HG03354 (cell line): ENCODE measurements around the gene ZNF20.
A peak's percentile ranks its signal among the peaks of the same experiment; 100 is the strongest.
"Not testable (repeated sequence)": the region's sequence is repeated elsewhere in the genome, so short reads cannot be mapped to it uniquely, and the experiment has no call there.

Experiments used
- ATAC-seq: cut with Tn5 transposase; IDR thresholded peaks from one replicate; pipeline ENCODE4 v1.9.1; 2021; ENCODE audit warnings: mild to moderate bottlenecking; ENCODE audit not compliant: unreplicated experiment, poor library complexity, severe bottlenecking

The ZNF20 gene

DNA sequence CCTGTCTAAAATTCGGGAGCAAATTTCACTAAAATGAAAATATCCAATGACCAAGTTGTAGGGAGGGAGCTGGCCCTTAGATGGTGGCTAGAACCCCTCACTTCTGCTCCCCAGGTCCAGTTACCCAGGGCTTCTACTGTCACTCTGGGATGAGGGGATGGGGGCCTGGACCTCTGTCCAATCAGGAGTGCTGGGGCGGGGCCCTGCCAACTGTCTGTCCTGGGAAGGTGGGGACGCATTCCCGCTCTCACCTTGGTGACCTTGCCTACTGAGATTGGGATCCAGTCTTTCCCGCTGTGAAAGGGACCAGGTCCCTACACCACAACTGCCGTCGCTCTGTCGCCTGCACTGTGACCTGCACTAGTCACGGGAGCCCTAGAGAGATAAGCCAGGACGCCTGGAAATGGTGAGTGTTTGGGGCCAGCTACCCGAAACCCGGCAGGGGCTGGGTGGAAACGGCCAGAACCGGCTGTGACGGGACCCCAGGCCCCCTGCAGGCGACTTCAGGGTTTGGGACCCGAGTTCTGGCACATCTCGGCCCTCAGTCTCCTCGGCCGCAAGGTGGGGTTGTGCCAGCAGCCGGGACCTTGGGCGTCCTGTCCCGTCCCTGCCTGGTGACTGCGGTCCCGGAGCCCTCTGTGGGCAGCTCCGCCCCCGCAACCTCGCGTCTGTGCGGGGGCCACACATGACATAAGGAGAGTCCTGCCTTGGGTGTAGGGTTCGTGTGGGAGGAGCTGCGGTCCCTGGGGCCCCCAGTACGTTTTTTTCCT is 22.8 kb downstream of the ZNF20 start:
- no peak for ATAC-seq

- no peak for ATAC-seq
Measured at GRCh38 chr19:12113121-12113520, 27.0 kb downstream of the ZNF20 start.

GRCh38 chr19:12112701-12113100 is 27.4 kb downstream of the ZNF20 start:
- ATAC-seq: no peak

GRCh38 chr19:12111943-12112637 is 28.1 kb downstream of the ZNF20 start:
- no peak for ATAC-seq

- ATAC-seq: no peak
Measured at GRCh38 chr19:12111176-12111575, 29.0 kb downstream of the ZNF20 start.

- not testable (repeated sequence) for ATAC-seq
Measured at GRCh38 chr19:12103909-12104308, 36.2 kb downstream of the ZNF20 start.

- ATAC-seq: no peak
Measured at GRCh38 chr19:12098040-12098439, 42.1 kb downstream of the ZNF20 start.

DNA sequence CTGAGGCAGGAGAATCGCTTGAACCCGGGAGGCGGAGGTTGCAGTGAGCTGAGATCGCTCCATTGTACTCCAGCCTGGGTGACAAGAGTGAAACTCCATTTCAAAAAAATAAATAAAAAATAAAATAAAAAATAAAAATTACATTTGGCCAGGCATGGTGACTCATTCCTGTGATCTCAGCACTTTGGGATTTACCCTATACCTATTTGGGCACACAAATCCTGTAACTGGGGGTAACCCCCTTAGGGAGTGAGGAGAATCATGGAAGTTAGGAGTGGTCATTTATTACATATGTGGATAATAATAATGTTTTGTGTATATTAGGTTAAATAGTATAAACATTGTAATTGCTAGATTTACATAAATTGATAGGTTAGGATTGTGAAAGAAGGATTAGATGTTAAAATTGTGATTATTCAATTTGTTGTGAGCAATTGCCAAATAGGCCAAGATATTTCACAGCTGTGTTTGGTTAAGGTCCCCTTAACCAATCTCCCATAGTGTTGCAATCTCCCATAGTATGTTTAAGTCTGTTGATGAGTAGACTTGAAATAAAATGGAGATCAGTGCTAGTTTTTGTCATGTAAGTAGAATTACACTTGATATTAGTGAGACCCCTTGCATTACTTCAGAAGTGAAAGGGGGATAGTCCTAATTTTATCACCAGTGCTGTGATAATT is 44.9 kb downstream of the ZNF20 start:
- ATAC-seq: no peak

DNA sequence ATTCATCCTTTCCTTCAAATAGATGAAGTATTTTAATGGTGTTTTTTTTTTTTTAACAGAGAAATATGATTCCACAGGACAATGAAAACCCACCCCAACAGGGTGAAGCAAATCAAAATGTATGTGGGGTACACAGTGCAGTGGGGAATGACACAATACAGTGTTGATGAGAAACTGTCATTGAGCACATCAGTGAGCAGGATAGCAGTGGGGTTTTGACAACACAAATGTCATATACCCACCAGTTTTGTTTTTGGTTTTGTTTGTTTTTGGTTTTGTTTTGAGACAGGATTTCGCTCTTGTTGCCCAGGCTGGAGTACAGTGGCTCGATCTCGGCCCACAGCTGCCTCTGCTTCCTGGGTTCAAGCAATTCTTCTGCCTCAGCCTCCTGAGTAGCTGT is 46.4 kb downstream of the ZNF20 start:
- ATAC-seq: no peak

DNA sequence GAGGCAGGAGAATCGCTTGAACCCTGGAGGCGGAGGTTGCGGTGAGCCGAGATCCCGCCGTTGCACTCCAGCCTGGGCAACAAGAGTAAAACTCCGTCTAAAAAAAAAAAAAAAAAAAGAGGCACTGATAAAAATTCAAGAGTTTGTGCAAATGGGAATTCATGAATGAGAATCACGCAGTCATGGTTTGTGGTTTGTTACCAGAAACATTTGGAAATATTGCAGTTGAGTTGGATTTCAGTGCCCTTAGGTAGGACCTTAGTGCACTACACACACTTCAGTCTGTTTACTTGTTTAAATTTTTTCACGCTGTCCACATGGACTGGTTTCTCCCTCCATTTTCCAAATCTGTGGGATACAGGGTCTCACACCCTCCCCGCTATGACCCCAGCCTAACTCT is 47.2 kb downstream of the ZNF20 start:
- ATAC-seq: no peak

DNA sequence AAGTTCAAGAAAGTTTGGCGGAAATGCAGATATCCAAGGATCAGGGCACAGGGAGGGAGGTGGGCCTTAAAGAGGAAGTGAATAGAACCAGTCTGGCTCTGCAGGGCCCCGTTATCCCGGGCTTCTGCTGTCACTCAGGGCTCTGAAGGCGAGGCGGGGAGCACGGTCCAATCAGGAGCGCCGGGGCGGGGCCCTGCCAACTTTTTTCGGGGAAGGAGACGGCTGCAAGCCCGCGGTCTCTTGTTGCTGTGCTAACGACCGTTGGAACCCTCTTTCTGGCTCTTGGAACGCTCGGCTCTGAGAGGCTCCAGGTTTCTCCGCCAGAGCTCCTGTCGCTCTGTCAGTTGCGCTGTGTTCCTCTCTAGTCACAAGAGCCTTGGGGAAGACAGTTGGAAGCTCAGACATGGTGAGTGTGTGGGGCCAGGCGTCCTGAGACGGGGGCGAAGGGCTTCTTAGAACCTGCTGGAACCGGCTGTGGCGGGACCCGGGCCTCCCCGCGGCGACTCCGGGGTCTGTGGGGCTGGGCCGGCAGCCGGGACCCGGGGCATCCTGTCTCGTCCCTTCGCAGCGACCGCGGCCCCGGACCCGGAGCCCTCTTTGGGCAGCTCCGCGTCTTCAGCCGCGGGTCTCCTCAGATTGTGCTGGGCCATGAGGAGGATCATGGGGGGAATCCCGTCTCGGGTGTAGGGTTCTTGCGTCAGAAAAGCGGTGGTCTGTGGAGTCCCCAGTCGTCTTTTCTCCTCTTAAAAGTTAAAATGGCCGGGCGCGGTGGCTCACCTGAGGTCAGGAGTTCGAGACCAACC is 47.9 kb downstream of the ZNF20 start:
- peak; percentile 56 for ATAC-seq

- ATAC-seq: no peak
Measured at GRCh38 chr19:12090807-12091206, 49.3 kb downstream of the ZNF20 start.

- no peak for ATAC-seq
Measured at GRCh38 chr19:12085074-12085818, 54.9 kb downstream of the ZNF20 start.

DNA sequence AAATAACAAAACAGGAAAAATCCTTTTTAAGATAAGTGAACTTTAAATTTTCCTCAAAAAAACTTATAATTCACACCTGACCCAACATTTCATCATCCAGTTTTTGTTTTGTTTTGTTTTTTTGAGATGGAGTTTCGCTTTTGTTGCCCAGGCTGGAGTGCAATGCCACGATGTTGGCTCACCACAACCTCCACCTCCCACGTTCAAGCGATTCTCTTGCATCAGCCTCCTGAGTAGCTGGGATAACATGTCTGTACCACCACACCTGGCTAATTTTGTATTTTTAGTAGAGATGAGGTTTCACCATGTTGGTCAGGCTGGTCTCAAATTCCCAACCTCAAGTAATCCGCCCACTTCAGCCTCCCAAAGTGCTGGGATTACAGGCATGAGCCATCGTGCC is 56.8 kb downstream of the ZNF20 start:
- ATAC-seq: not testable (repeated sequence)
